Kidney epithelial cell (primary cell): ENCODE results near the gene HPCAL1. TPM values are rescaled to one million over a fixed set of nuclear protein-coding genes. Genes with fewer than 3 reads are reported as not detected.

ENCODE experiments used
- DNase-seq: peaks from one replicate; pipeline ENCODE4 v3.0.0-alpha.2; 2010; ENCODE audit warnings: low read depth
- H3K27me3 ChIP-seq: 2 replicates; pipeline ENCODE4 v1.6.0; 2011; ENCODE audit warnings: low read length; ENCODE audit not compliant: control insufficient read depth, insufficient read depth
- H3K36me3 ChIP-seq: 2 replicates; pipeline ENCODE4 v1.5.1; 2011; ENCODE audit warnings: low read length; ENCODE audit not compliant: control insufficient read depth, insufficient read depth
- H3K4me3 ChIP-seq: 2 replicates; pipeline ENCODE4 v1.5.1; 2011; ENCODE audit warnings: low read depth, mild to moderate bottlenecking, control low read depth, low read length
- total RNA-seq: library from RNA; depleted of rRNA; stranded (reverse); fragments of >200 nt; gene quantifications from 2 replicates; pipeline ENCODE4 v1.2.3, GENCODE V29; 2015
- TF ChIP-seq, protein P1 (sequence below): IDR thresholded peaks from 2 replicates; pipeline ENCODE4 v1.5.1; 2011; ENCODE audit warnings: mild to moderate bottlenecking, moderate library complexity, low read length, control low read depth, inconsistent platforms; ENCODE audit not compliant: insufficient read depth, poor library complexity, severe bottlenecking

HPCAL1 gene
- total RNA-seq, 1 donor from 2014 or later: 33.7 TPM

DNA sequence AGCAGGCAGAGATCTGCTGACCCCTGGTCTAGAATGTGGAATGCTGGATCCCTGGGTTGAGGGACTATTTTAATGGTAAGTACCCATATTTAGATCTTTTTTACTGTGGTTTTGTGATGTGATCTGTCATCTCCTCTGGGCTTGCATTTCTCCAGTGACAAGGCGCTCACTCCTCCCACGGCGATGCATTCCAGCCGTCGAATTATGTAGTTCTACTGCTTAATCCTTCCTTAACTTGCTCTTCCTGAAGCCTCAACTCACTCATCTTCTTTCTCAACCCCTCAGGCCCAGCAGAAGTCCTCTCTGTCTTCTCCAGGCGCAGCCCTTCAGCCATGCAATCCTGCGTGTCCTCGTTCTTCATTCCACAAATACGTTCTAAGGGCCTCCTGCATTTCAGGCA is 51.2 kb downstream of the HPCAL1 start:
- no peak for DNase-seq
- no peaks in the 10 kb centered on the region for H3K36me3 ChIP-seq
- H3K27me3 ChIP-seq: no peaks in the 10 kb centered on the region
- H3K4me3 ChIP-seq: no peak overlapping the region
- TF ChIP-seq, protein P1, sequence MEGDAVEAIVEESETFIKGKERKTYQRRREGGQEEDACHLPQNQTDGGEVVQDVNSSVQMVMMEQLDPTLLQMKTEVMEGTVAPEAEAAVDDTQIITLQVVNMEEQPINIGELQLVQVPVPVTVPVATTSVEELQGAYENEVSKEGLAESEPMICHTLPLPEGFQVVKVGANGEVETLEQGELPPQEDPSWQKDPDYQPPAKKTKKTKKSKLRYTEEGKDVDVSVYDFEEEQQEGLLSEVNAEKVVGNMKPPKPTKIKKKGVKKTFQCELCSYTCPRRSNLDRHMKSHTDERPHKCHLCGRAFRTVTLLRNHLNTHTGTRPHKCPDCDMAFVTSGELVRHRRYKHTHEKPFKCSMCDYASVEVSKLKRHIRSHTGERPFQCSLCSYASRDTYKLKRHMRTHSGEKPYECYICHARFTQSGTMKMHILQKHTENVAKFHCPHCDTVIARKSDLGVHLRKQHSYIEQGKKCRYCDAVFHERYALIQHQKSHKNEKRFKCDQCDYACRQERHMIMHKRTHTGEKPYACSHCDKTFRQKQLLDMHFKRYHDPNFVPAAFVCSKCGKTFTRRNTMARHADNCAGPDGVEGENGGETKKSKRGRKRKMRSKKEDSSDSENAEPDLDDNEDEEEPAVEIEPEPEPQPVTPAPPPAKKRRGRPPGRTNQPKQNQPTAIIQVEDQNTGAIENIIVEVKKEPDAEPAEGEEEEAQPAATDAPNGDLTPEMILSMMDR: no peak

- no peak overlapping the region for H3K4me3 ChIP-seq
- no peak for DNase-seq
- TF ChIP-seq, protein P1: no peak
- H3K27me3 ChIP-seq: no peaks in the 10 kb centered on the region
- no peaks in the 10 kb centered on the region for H3K36me3 ChIP-seq
Observed at GRCh38 chr2:10354399-10354798, 51.7 kb downstream of the HPCAL1 start.

DNA sequence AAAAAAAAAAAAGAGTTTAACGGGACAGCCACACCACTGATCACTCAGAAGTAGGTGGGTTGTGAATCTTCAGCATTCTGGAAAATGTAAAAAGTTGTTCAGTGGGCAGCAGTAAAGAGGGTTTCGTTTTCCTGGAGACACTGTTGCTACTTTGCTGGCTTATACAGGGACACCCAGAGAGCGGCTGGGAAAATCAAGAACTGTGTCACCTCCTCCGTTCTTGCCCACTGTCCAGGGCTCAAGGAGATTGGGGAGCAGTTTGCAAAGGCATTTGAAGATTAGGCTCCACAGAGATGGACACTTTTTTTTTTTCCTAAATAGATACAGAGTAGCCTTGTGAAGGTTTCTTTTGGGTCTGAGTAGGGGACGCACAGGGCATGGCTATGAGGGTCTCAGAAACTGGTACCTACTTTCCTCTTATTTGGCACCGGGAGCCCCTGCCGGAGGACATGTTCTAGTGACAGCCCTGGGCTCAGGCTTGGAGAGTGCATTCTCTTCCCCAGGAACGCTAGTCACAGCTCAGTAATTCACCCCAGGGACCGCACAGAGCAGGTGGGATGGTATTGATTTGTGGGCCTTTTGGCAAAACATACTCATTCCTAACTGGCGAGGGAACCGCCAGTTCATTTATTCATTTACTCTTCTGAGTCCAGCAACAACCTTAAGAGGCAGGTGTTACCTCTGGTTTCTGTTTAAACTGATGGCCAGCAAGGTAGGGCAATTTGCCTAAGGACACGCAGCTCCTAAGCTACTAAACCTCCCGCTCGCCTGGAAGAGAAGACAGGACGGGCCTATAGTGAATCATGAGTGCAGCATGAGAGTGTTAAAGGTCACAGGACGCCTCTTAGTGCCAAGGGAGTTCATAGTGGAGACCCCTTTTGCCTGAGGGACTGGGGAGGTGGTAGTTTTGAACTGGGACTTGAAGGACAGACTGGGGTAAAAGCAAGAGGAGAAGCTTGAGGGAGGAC is 53.1 kb downstream of the HPCAL1 start:
- Histone ChIP-seq H3K4me3 (no peak overlapping the region), H3K36me3 (no peaks in the 10 kb centered on the region), H3K27me3 (no peaks in the 10 kb centered on the region)
- DNase-seq: no peak
- TF ChIP-seq, protein P1: no peak

DNA sequence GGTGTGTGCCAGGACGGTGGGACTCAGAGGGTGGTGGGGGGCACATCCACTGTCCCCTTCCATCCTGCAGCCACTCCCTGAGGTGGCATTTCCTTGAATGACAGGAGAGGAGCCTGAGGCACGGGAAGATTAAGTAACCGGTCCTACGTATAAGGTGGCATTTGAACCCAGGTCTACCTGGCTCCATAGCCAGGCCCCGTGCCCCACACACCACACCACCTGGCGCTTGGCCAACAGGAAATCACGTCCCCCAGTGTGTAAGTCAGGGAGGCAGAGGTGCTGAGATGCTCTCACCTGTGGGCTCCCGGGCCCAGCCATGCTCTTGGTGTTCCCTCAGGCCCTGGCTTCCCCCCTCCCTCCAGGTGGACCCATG is 53.7 kb downstream of the HPCAL1 start:
- Histone ChIP-seq H3K36me3 (no peaks in the 10 kb centered on the region), H3K4me3 (no peak overlapping the region), H3K27me3 (no peaks in the 10 kb centered on the region)
- TF ChIP-seq, protein P1: no peak
- DNase-seq: no peak

- Histone ChIP-seq H3K27me3 (no peaks in the 10 kb centered on the region), H3K36me3 (no peaks in the 10 kb centered on the region), H3K4me3 (no peak overlapping the region)
- DNase-seq: no peak
- TF ChIP-seq, protein P1: no peak
Observed at GRCh38 chr2:10357193-10358169, 54.8 kb downstream of the HPCAL1 start.
